ENCODE measurements around the gene TFIP11. TPM values are rescaled to one million over a fixed set of nuclear protein-coding genes. Genes with fewer than 3 reads are reported as not detected.

The TFIP11 gene
- total RNA-seq, 1 experiment from 2014 or later, result 29.8 TPM

DNA sequence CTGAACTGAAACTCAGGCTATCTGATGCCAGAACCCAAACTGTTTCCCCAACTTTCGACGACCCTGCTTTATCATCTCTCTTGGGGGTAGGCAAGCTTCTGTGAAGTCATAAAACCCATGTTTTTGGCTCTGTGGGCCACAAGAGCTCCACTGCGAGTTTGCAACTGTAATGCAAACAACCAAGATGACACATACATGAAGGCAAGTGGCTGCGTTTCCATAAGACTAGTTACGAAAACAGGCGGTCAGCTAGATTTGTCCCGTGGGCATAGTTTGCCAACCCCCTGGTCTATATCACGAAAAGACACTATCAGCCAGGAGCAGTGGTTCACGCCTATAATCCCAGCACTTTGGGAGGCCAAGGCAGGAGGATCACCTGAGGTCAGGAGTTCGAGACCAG lies 40.2 kb upstream of the TFIP11 start:
- TF ChIP-seq POLR2AphosphoS5 (IDR thresholded peaks at IDR 0.05; ENCODE audit: low read depth, low read length) (no peak), SIN3A (IDR thresholded peaks at IDR 0.05; ENCODE audit: borderline replicate concordance, insufficient read depth, low read depth, low read length) (no peak), TCF7L2 (IDR thresholded peaks at IDR 0.05; ENCODE audit: low read depth, low read length) (no peak), REST (IDR thresholded peaks at IDR 0.05; ENCODE audit: insufficient read depth in 1 of 2, low read depth in 2 of 2, low read length in 1 of 2) (no peak), CTCF (IDR thresholded peaks at IDR 0.05) (no peak)
- no peak for ATAC-seq
- in situ Hi-C loops (cut with HindIII; ENCODE audit: low pct_unique_long_range_greater_than_20kb, low sequenced_read_pairs), result no loop called here

GRCh38 chr22:26551568-26551967 lies 39.3 kb upstream of the TFIP11 start:
- Histone ChIP-seq H3K4me3 (ENCODE audit: low read depth in 2 of 2, low read length in 2 of 2) (no peak overlapping the region), H3K27ac (ENCODE audit: low read length) (no peak overlapping the region), H3K27me3 (ENCODE audit: control insufficient read depth, insufficient read depth, low read length) (no peaks in the 10 kb centered on the region), H3K36me3 (ENCODE audit: control insufficient read depth, insufficient read depth, low read length) (no peaks in the 10 kb centered on the region), H3K9me3 (ENCODE audit: control insufficient read depth, insufficient read depth, low read depth, low read length) (no peaks in the 10 kb centered on the region), H3K4me1 (ENCODE audit: control insufficient read depth, insufficient read depth, low read length) (no peaks in the 10 kb centered on the region)
- TF ChIP-seq SIN3A (IDR thresholded peaks at IDR 0.05; ENCODE audit: borderline replicate concordance, insufficient read depth, low read depth, low read length), result no peak
- no peak for TF ChIP-seq TCF7L2 (IDR thresholded peaks at IDR 0.05; ENCODE audit: low read depth, low read length)
- no peak for TF ChIP-seq CTCF (IDR thresholded peaks at IDR 0.05)
- TF ChIP-seq REST (IDR thresholded peaks at IDR 0.05; ENCODE audit: insufficient read depth in 1 of 2, low read depth in 2 of 2, low read length in 1 of 2), result no peak
- TF ChIP-seq POLR2AphosphoS5 (IDR thresholded peaks at IDR 0.05; ENCODE audit: low read depth, low read length), result no peak
- ATAC-seq, result no peak
- CTCF ChIA-PET, result no interaction called here
- BruUV-seq (replicated peaks), result no TSS peak
- POLR2A ChIA-PET, result no interaction called here
- intact Hi-C loops (cut with micrococcal nuclease; ENCODE audit: unreplicated experiment), result no loop called here
- in situ Hi-C loops (cut with HindIII; ENCODE audit: low pct_unique_long_range_greater_than_20kb, low sequenced_read_pairs), result no loop called here
- DNase-seq (ENCODE audit: low read depth, low spot score), result no peak

More for the DNA sequence above, 40.2 kb upstream of the TFIP11 start:
- Histone ChIP-seq H3K4me3 (ENCODE audit: low read depth in 2 of 2, low read length in 2 of 2) (no peak overlapping the region), H3K9me3 (ENCODE audit: control insufficient read depth, insufficient read depth, low read depth, low read length) (no peaks in the 10 kb centered on the region), H3K36me3 (ENCODE audit: control insufficient read depth, insufficient read depth, low read length) (no peaks in the 10 kb centered on the region), H3K27me3 (ENCODE audit: control insufficient read depth, insufficient read depth, low read length) (no peaks in the 10 kb centered on the region), H3K4me1 (ENCODE audit: control insufficient read depth, insufficient read depth, low read length) (no peaks in the 10 kb centered on the region), H3K27ac (ENCODE audit: low read length) (no peak overlapping the region)
- no peak for DNase-seq (ENCODE audit: low read depth, low spot score)
- no TSS peak for BruUV-seq (replicated peaks)
- CTCF ChIA-PET, result no interaction called here
- POLR2A ChIA-PET, result no interaction called here
- intact Hi-C loops (cut with micrococcal nuclease; ENCODE audit: unreplicated experiment), result no loop called here
